ENCODE results near the gene PRKG1.

DNA sequence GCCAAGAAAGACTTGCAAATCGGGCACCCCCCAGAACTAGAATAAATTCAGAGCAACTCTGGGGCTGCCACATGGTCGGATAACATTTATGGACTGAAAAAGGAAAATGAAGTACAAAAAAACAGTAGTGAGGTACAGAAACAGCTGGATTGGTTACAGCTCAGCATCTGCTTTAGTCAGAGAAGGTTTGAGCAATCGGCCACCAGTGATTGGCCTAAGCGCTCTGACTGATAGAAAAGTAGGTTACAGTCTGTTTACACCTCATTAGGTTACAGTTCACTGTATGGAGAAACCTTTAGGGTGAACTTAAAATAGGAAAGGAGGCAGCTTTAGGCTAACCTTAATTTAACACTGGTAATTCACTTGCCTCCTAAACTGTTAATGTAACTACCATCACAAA lies 1137.8 kb downstream of the PRKG1 start:
- no peak for TF ChIP-seq CTCF (conservative IDR thresholded peaks at IDR 0.05; ENCODE audit: low read length)
- TF ChIP-seq EZH2phosphoT487 (IDR thresholded peaks at IDR 0.05; ENCODE audit: borderline replicate concordance): no peak

Data from Loucy (cell line).